Thyroid gland (tissue), 4 donors: Measurements from ENCODE around the gene S100A2. TPM values are rescaled to one million over a fixed set of nuclear protein-coding genes. Genes with fewer than 3 reads are reported as not detected.
"Not testable (repeated sequence)": the region's sequence is repeated elsewhere in the genome, so short reads cannot be mapped to it uniquely, and the experiment has no call there.

Experiments used
- DNase-seq, 2 donors: peaks; one replicate each; pipeline ENCODE4 v3.0.0-alpha.2; 2019
- H3K27ac ChIP-seq, 3 donors: fragments of 200-600 bp; sonication (generic); 1 replicate in 2 of 3; 2 replicates in 1 of 3; pipeline ENCODE4 v1.5.1; 2016 to 2019; ENCODE audit warnings: mild to moderate bottlenecking in 1 of 3, moderate library complexity in 1 of 3
- H3K27me3 ChIP-seq: fragments of 200-600 bp; sonication (generic); one replicate; pipeline ENCODE4 v1.5.1; 2019
- H3K36me3 ChIP-seq, 2 donors: fragments of 200-600 bp; sonication (generic); one replicate each; pipeline ENCODE4 v1.5.1; 2016 to 2019
- H3K4me1 ChIP-seq, 2 donors: fragments of 200-600 bp; sonication (generic); one replicate each; pipeline ENCODE4 v1.5.1; 2017 to 2019
- H3K4me3 ChIP-seq, 3 donors: fragments of 200-600 bp; sonication (generic); replicated peaks in 1 of 3; 1 replicate in 2 of 3; 2 replicates in 1 of 3; pipeline ENCODE4 v1.5.1; 2016; ENCODE audit warnings: mild to moderate bottlenecking in 1 of 3
- H3K9me3 ChIP-seq: fragments of 200-600 bp; sonication (generic); one replicate; pipeline ENCODE4 v1.5.1; 2017
- CTCF ChIP-seq, 6 experiments: fragments of 200-600 bp in 3 of 6; fragments of 450-650 bp in 3 of 6; sonication (generic) in 3 of 6; IDR thresholded peaks; one replicate each; pipeline ENCODE4 v1.5.1; 2016 to 2019; ENCODE audit warnings: antibody characterized with exemption in 6 of 6, mild to moderate bottlenecking in 2 of 6, inconsistent platforms in 1 of 6, moderate library complexity in 1 of 6
- POLR2A ChIP-seq, 2 donors: fragments of 450-650 bp; IDR thresholded peaks; one replicate each; pipeline ENCODE4 v1.6.1; 2017; ENCODE audit warnings: antibody characterized with exemption in 2 of 2, mild to moderate bottlenecking in 2 of 2, moderate library complexity in 1 of 2
- WGBS, 2 donors: methylation state at CpG; one replicate each; pipeline ENCODE4 v1.1.5; 2017; 5-methylcytosine and 5-hydroxymethylcytosine counted together
- intact Hi-C: fragments of 100-400 bp; cut with DNase I; formaldehyde crosslinking; loops from one replicate; pipeline ENCODE4 v1.15.1; 2023
- total RNA-seq, 4 donors: library from RNA; depleted of rRNA; stranded (reverse); fragments of >200 nt; gene quantifications; one replicate each; pipeline ENCODE4 v1.2.3, GENCODE V29; 2016

Gene S100A2
- total RNA-seq, 4 donors from 2014 or later: 2.6 to 10.1 (median 5.9) TPM

GRCh38 chr1:153587314-153587713, 21.7 kb upstream of the S100A2 start:
- no peaks in the 10 kb centered on the region for H3K36me3 ChIP-seq
- DNase-seq: peak in 1 of 2 donors; percentile 47
- TF ChIP-seq CTCF (IDR thresholded peaks at IDR 0.05) (no peak), POLR2A (IDR thresholded peaks at IDR 0.05) (no peak)
- intact Hi-C loops: no loop called here
- H3K4me3 ChIP-seq: no peak overlapping the region
- no peaks in the 10 kb centered on the region for H3K27me3 ChIP-seq
- WGBS, 2 donors: 54 to 55% methylated on average over 5 of the region's 5 CpGs
- H3K27ac ChIP-seq: no peak overlapping the region
- H3K4me1 ChIP-seq: peaks cover 8 to 12% of the 10 kb centered on the region in 2 donors
- H3K9me3 ChIP-seq: no peaks in the 10 kb centered on the region

- DNase-seq: no peak
- no peaks in the 10 kb centered on the region for H3K36me3 ChIP-seq
- H3K9me3 ChIP-seq: no peaks in the 10 kb centered on the region
- intact Hi-C loops: no loop called here
- no peak for TF ChIP-seq CTCF (IDR thresholded peaks at IDR 0.05)
- TF ChIP-seq POLR2A (IDR thresholded peaks at IDR 0.05): no peak
- no peak overlapping the region for H3K4me3 ChIP-seq
- H3K27ac ChIP-seq: no peak overlapping the region
- peaks cover 8 to 12% of the 10 kb centered on the region in 2 donors for H3K4me1 ChIP-seq
- H3K27me3 ChIP-seq: no peaks in the 10 kb centered on the region
- 37 to 39% methylated on average over 1 of the region's 1 CpG for WGBS, 2 donors
These were observed 20.7 kb upstream of the S100A2 start for GRCh38 chr1:153586347-153586746.

GRCh38 chr1:153585006-153585405, 19.4 kb upstream of the S100A2 start:
- intact Hi-C loops: no loop called here
- H3K36me3 ChIP-seq: no peaks in the 10 kb centered on the region
- no peak for DNase-seq
- WGBS, 2 donors: 94 to 100% methylated on average over 1 of the region's 1 CpG
- no peaks in the 10 kb centered on the region for H3K9me3 ChIP-seq
- no peaks in the 10 kb centered on the region for H3K27me3 ChIP-seq
- no peak overlapping the region for H3K27ac ChIP-seq
- peaks cover 8 to 12% of the 10 kb centered on the region in 2 donors for H3K4me1 ChIP-seq
- no peak for TF ChIP-seq CTCF (IDR thresholded peaks at IDR 0.05)
- TF ChIP-seq POLR2A (IDR thresholded peaks at IDR 0.05): no peak
- no peak overlapping the region for H3K4me3 ChIP-seq

GRCh38 chr1:153583976-153584375, 18.3 kb upstream of the S100A2 start:
- no peaks in the 10 kb centered on the region for H3K9me3 ChIP-seq
- H3K4me3 ChIP-seq: no peak overlapping the region
- intact Hi-C loops: no loop called here
- peaks cover 8 to 12% of the 10 kb centered on the region in 2 donors for H3K4me1 ChIP-seq
- H3K36me3 ChIP-seq: no peaks in the 10 kb centered on the region
- no peak for TF ChIP-seq POLR2A (IDR thresholded peaks at IDR 0.05)
- no peaks in the 10 kb centered on the region for H3K27me3 ChIP-seq
- no peak overlapping the region for H3K27ac ChIP-seq
- WGBS, 2 donors: 83 to 90% methylated on average over 2 of the region's 2 CpGs
- DNase-seq: no peak

- intact Hi-C loops, H3K27me3 ChIP-seq, H3K9me3 ChIP-seq, H3K27ac ChIP-seq, H3K36me3 ChIP-seq, H3K4me3 ChIP-seq, DNase-seq: not testable (repeated sequence)
- H3K4me1 ChIP-seq: peaks cover 8 to 12% of the 10 kb centered on the region in 2 donors
- WGBS, 2 donors: 86 to 93% methylated on average over 3 of the region's 3 CpGs
These were observed 17.9 kb upstream of the S100A2 start for GRCh38 chr1:153583514-153583913.

GRCh38 chr1:153582836-153583235, 17.2 kb upstream of the S100A2 start:
- H3K36me3 ChIP-seq, H3K9me3 ChIP-seq, H3K4me1 ChIP-seq, H3K4me3 ChIP-seq, DNase-seq, intact Hi-C loops, H3K27me3 ChIP-seq, H3K27ac ChIP-seq: not testable (repeated sequence)
- WGBS, 2 donors: 94 to 95% methylated on average over 10 to 16 of the region's 34 CpGs

GRCh38 chr1:153578936-153579335, 13.3 kb upstream of the S100A2 start:
- 83% methylated on average over 3 of the region's 3 CpGs for WGBS, 2 donors
- TF ChIP-seq CTCF (IDR thresholded peaks at IDR 0.05) (no peak), POLR2A (IDR thresholded peaks at IDR 0.05) (no peak)
- Histone ChIP-seq H3K27me3 (no peaks in the 10 kb centered on the region), H3K4me1 (no peaks in the 10 kb centered on the region), H3K27ac (no peak overlapping the region), H3K4me3 (no peak overlapping the region), H3K36me3 (no peaks in the 10 kb centered on the region), H3K9me3 (no peaks in the 10 kb centered on the region)
- intact Hi-C loops: loop anchor here (5.0 to 10.0 kb wide), 2 partner anchors 33 to 86 kb away; partner anchors contain the start of gene S100A16
- DNase-seq: no peak
